Mesenchymal stem cell (in vitro differentiated cells and primary cell): Measurements from ENCODE around the gene ACYP2.

Experiments
- DNase-seq: peaks from one replicate; pipeline ENCODE4 v3.0.0-alpha.2; 2013
- H2AFZ ChIP-seq: one replicate; pipeline ENCODE4 v1.6.1; 2013; ENCODE audit warnings: low read depth, mild to moderate bottlenecking, control low read depth, inconsistent platforms, low read length, moderate library complexity
- H2AK5ac ChIP-seq: 2 replicates; pipeline ENCODE4 v1.6.1; 2013; ENCODE audit warnings: low read length, moderate library complexity, mild to moderate bottlenecking, inconsistent platforms; ENCODE audit not compliant: severe bottlenecking
- H2BK120ac ChIP-seq: one replicate; pipeline ENCODE4 v1.6.1; 2013; ENCODE audit warnings: low read depth, mild to moderate bottlenecking, inconsistent platforms, low read length, moderate library complexity
- H2BK12ac ChIP-seq, 2 experiments: one replicate each; pipeline ENCODE4 v1.6.1; 2013; ENCODE audit warnings: inconsistent platforms in 2 of 2, low read length in 2 of 2, mild to moderate bottlenecking in 2 of 2, moderate library complexity in 2 of 2, control low read depth in 1 of 2
- H2BK15ac ChIP-seq: one replicate; pipeline ENCODE4 v1.6.1; 2013; ENCODE audit warnings: mild to moderate bottlenecking, low read depth, inconsistent platforms; ENCODE audit not compliant: poor library complexity, severe bottlenecking
- H2BK5ac ChIP-seq: 2 replicates; pipeline ENCODE4 v1.6.1; 2013; ENCODE audit warnings: low read depth, mild to moderate bottlenecking, low read length, control low read depth, inconsistent platforms; ENCODE audit not compliant: poor library complexity, severe bottlenecking
- H3K14ac ChIP-seq, 2 experiments: one replicate each; pipeline ENCODE4 v1.6.1; 2013; ENCODE audit warnings: inconsistent platforms in 2 of 2, low read length in 2 of 2, control low read depth in 1 of 2, mild to moderate bottlenecking in 1 of 2, moderate library complexity in 1 of 2
- H3K18ac ChIP-seq, 2 experiments: one replicate each; pipeline ENCODE4 v1.6.1; 2013; ENCODE audit warnings: inconsistent platforms in 2 of 2, low read length in 2 of 2, control low read depth in 1 of 2, low read depth in 1 of 2, mild to moderate bottlenecking in 1 of 2
- H3K23ac ChIP-seq, 2 experiments: one replicate each; pipeline ENCODE4 v1.6.1; 2013; ENCODE audit warnings: inconsistent platforms in 2 of 2, low read length in 2 of 2, mild to moderate bottlenecking in 2 of 2, moderate library complexity in 2 of 2, control low read depth in 1 of 2
- H3K27ac ChIP-seq: 2 replicates; pipeline ENCODE4 v1.5.1; 2013; ENCODE audit warnings: mild to moderate bottlenecking, moderate library complexity, low read length, control low read depth, inconsistent platforms; ENCODE audit not compliant: poor library complexity, severe bottlenecking
- H3K27me3 ChIP-seq, 2 experiments: 2 replicates each; pipeline versions ENCODE4 v1.6.1 to v1.7.0; 2013; ENCODE audit warnings: low read length in 2 of 2, mild to moderate bottlenecking in 2 of 2, moderate library complexity in 2 of 2, control low read depth in 1 of 2, inconsistent platforms in 1 of 2; ENCODE audit not compliant: control insufficient read depth in 1 of 2, insufficient read depth in 1 of 2
- H3K36me3 ChIP-seq, 2 experiments: 2 replicates each; pipeline versions ENCODE4 v1.6.1 to v1.7.0; 2013; ENCODE audit warnings: low read length in 2 of 2, control low read depth in 1 of 2, inconsistent platforms in 1 of 2, low read depth in 1 of 2, mild to moderate bottlenecking in 1 of 2; ENCODE audit not compliant: insufficient read depth in 2 of 2, control insufficient read depth in 1 of 2
- H3K4ac ChIP-seq, 2 experiments: one replicate each; pipeline ENCODE4 v1.6.1; 2013; ENCODE audit warnings: inconsistent platforms in 2 of 2, low read length in 2 of 2, mild to moderate bottlenecking in 2 of 2, moderate library complexity in 2 of 2, control low read depth in 1 of 2, low read depth in 1 of 2
- H3K4me1 ChIP-seq: 2 replicates; pipeline ENCODE4 v1.6.1; 2013; ENCODE audit warnings: low read depth, low read length, control low read depth; ENCODE audit not compliant: control insufficient read depth, insufficient read depth
- H3K4me2 ChIP-seq: 2 replicates; pipeline ENCODE4 v1.6.1; 2013; ENCODE audit warnings: low read length, mild to moderate bottlenecking, inconsistent platforms; ENCODE audit not compliant: poor library complexity, severe bottlenecking
- H3K4me3 ChIP-seq, 2 experiments: 2 replicates each; pipeline versions ENCODE4 v1.5.1 to v1.7.0; 2013; ENCODE audit warnings: low read length in 2 of 2, mild to moderate bottlenecking in 2 of 2, control low read depth in 1 of 2, low read depth in 1 of 2; ENCODE audit not compliant: insufficient read depth in 1 of 2
- H3K79me1 ChIP-seq: replicated peaks from 2 replicates; pipeline ENCODE4 v1.6.1; 2013; ENCODE audit warnings: mild to moderate bottlenecking, control low read depth, low read length, inconsistent platforms; ENCODE audit not compliant: poor library complexity, severe bottlenecking
- H3K9ac ChIP-seq: 2 replicates; pipeline ENCODE4 v1.7.0; 2013; ENCODE audit warnings: mild to moderate bottlenecking, low read length, moderate library complexity
- H3K9me3 ChIP-seq: 2 replicates; pipeline ENCODE4 v1.7.0; 2013; ENCODE audit warnings: mild to moderate bottlenecking, low read length; ENCODE audit not compliant: control insufficient read depth
- H4K8ac ChIP-seq: one replicate; pipeline ENCODE4 v1.6.1; 2013; ENCODE audit warnings: inconsistent platforms, mild to moderate bottlenecking, low read length, moderate library complexity
- H4K91ac ChIP-seq: one replicate; pipeline ENCODE4 v1.6.1; 2013; ENCODE audit warnings: mild to moderate bottlenecking, low read length, inconsistent platforms
- WGBS: methylation state at CpG from one replicate; pipeline ENCODE4 v1.1.7; 2013; ENCODE audit warnings: mixed read lengths; 5-methylcytosine and 5-hydroxymethylcytosine counted together

ACYP2 gene

GRCh38 chr2:54336136-54336976 lies 220.9 kb downstream of the ACYP2 start:
- WGBS = no CpG with 5 or more reads among the region's 1 CpG
- peak; percentile 94 for DNase-seq
- H3K4me3 ChIP-seq = no peak overlapping the region

DNA sequence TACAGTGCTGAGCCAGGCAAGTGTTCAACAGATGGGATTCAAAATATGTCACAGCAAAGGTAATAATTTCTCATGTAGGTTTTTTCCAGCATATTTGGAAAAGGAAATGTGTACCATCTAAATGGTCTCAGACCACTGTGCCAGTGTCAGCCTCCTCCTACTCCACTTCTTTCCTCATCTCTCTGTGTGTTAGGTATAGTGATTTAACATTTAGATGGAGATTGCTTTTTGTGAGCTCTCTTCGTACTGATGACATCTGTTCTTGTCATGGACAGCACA lies 221.5 kb downstream of the ACYP2 start:
- H3K9me3 ChIP-seq = no peaks in the 10 kb centered on the region
- no peak overlapping the region for H2BK5ac ChIP-seq
- no peak overlapping the region for H2BK12ac ChIP-seq
- H4K91ac ChIP-seq = no peak overlapping the region
- H2BK120ac ChIP-seq = no peak overlapping the region
- H3K4me1 ChIP-seq = no peaks in the 10 kb centered on the region
- no peak overlapping the region for H3K18ac ChIP-seq
- H3K4ac ChIP-seq = no peak overlapping the region
- no peaks in the 10 kb centered on the region for H3K27me3 ChIP-seq
- H3K4me2 ChIP-seq = no peak overlapping the region
- no peak overlapping the region for H3K27ac ChIP-seq
- H3K36me3 ChIP-seq = no peaks in the 10 kb centered on the region
- H2BK15ac ChIP-seq = no peak overlapping the region
- peak overlapping the region; percentile 18 for H3K9ac ChIP-seq
- WGBS = 57% methylated on average over 1 of the region's 1 CpG
- no peak overlapping the region for H3K23ac ChIP-seq
- H2AFZ ChIP-seq = no peak overlapping the region
- H3K79me1 ChIP-seq = peaks cover under 1% of the 10 kb centered on the region
- H3K14ac ChIP-seq = no peak overlapping the region
- no peak overlapping the region for H4K8ac ChIP-seq
- DNase-seq = peak; percentile 30
- H3K4me3 ChIP-seq = no peak overlapping the region
- no peak overlapping the region for H2AK5ac ChIP-seq

More at GRCh38 chr2:54336136-54336976, 220.9 kb downstream of the ACYP2 start:
- Histone ChIP-seq H2AFZ (no peak overlapping the region), H3K14ac (no peak overlapping the region), H3K9ac (peak overlapping the region; percentile 18), H3K18ac (no peak overlapping the region), H3K4me1 (peaks cover 1% of the 10 kb centered on the region), H2AK5ac (no peak overlapping the region), H2BK15ac (no peak overlapping the region), H2BK5ac (no peak overlapping the region), H4K91ac (no peak overlapping the region), H3K27ac (peak overlapping the region; percentile 60), H2BK120ac (no peak overlapping the region), H3K36me3 (no peaks in the 10 kb centered on the region), H3K9me3 (no peaks in the 10 kb centered on the region), H3K4me2 (no peak overlapping the region), H3K79me1 (peaks cover 1% of the 10 kb centered on the region), H2BK12ac (no peak overlapping the region), H3K23ac (no peak overlapping the region), H4K8ac (no peak overlapping the region), H3K4ac (no peak overlapping the region), H3K27me3 (no peaks in the 10 kb centered on the region)

- Histone ChIP-seq H2BK5ac (no peak overlapping the region), H2BK120ac (peak overlapping the region; percentile 15), H3K9me3 (no peaks in the 10 kb centered on the region), H3K4me1 (no peaks in the 10 kb centered on the region), H3K14ac (no peak overlapping the region), H3K4me2 (no peak overlapping the region), H3K4me3 (no peak overlapping the region), H2BK12ac (no peak overlapping the region), H3K23ac (no peak overlapping the region), H2AFZ (no peak overlapping the region), H3K4ac (no peak overlapping the region), H2AK5ac (no peak overlapping the region), H3K9ac (no peak overlapping the region), H4K91ac (no peak overlapping the region), H2BK15ac (no peak overlapping the region), H3K27ac (no peak overlapping the region), H4K8ac (no peak overlapping the region), H3K27me3 (no peaks in the 10 kb centered on the region), H3K36me3 (no peaks in the 10 kb centered on the region), H3K79me1 (no peaks in the 10 kb centered on the region), H3K18ac (no peak overlapping the region)
- 100% methylated on average over 1 of the region's 1 CpG for WGBS
- no peak for DNase-seq
Measured at GRCh38 chr2:54341656-54342055, 226.2 kb downstream of the ACYP2 start.

DNA sequence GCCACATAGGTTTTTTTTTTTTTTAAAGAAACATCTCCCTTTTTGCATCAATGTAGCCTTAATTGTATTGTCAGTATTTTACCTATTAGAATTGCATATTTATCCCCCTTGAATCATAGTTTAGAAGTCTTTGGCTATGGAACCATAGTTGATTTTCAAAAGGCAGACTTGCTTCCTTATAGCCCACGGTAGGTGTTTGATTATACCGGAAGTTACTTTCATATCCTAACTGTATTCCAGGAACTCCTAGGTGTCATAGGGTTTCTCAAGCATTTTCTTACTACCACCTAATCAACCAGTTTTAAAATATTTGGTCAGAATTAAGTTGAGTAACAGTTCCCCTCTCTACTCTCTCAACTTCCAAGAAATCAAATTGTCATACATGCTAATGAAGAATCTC lies 227.2 kb downstream of the ACYP2 start:
- Histone ChIP-seq H3K27me3 (no peaks in the 10 kb centered on the region), H2AK5ac (no peak overlapping the region), H3K18ac (no peak overlapping the region), H3K4me2 (no peak overlapping the region), H2AFZ (no peak overlapping the region), H3K9ac (no peak overlapping the region), H4K91ac (no peak overlapping the region), H2BK120ac (no peak overlapping the region), H2BK12ac (no peak overlapping the region), H3K27ac (no peak overlapping the region), H2BK15ac (no peak overlapping the region), H3K14ac (no peak overlapping the region), H3K4me3 (no peak overlapping the region), H3K4me1 (no peaks in the 10 kb centered on the region), H2BK5ac (no peak overlapping the region), H3K23ac (no peak overlapping the region), H3K36me3 (no peaks in the 10 kb centered on the region), H3K79me1 (no peaks in the 10 kb centered on the region), H3K9me3 (no peaks in the 10 kb centered on the region), H3K4ac (no peak overlapping the region), H4K8ac (no peak overlapping the region)
- DNase-seq = no peak
- 100% methylated on average over 2 of the region's 2 CpGs for WGBS
